Liver (tissue), 9 donors: ENCODE data around the gene OSBPL10. TPM values are rescaled to one million over a fixed set of nuclear protein-coding genes. Genes with fewer than 3 reads are reported as not detected.
"Not testable (repeated sequence)": the region's sequence is repeated elsewhere in the genome, so short reads cannot be mapped to it uniquely, and the experiment has no call there.

Experiments used
- DNase-seq: peaks from one replicate; pipeline ENCODE4 v3.0.0-alpha.2; 2017; ENCODE audit warnings: low spot score
- H3K27ac ChIP-seq, 2 donors: one replicate each; pipeline ENCODE4 v1.7.0; 2013; ENCODE audit warnings: inconsistent platforms in 2 of 2, low read length in 2 of 2, control low read depth in 1 of 2, low read depth in 1 of 2, mild to moderate bottlenecking in 1 of 2
- H3K27me3 ChIP-seq, 4 donors: one replicate each; pipeline versions ENCODE4 v1.6.1 to v1.7.0; 2013; ENCODE audit warnings: low read length in 3 of 4, inconsistent platforms in 1 of 4, mild to moderate bottlenecking in 1 of 4, moderate library complexity in 1 of 4; ENCODE audit not compliant: control insufficient read depth in 4 of 4, insufficient read depth in 4 of 4
- H3K36me3 ChIP-seq, 4 donors: one replicate each; pipeline versions ENCODE4 v1.6.1 to v1.7.0; 2013; ENCODE audit warnings: low read length in 3 of 4, mild to moderate bottlenecking in 3 of 4, low read depth in 1 of 4, moderate library complexity in 1 of 4; ENCODE audit not compliant: control insufficient read depth in 4 of 4, insufficient read depth in 3 of 4
- H3K4me1 ChIP-seq, 4 donors: one replicate each; pipeline versions ENCODE4 v1.6.1 to v1.7.0; 2013; ENCODE audit warnings: low read length in 3 of 4, mild to moderate bottlenecking in 3 of 4, moderate library complexity in 1 of 4; ENCODE audit not compliant: control insufficient read depth in 4 of 4, insufficient read depth in 4 of 4
- H3K4me3 ChIP-seq, 3 donors: one replicate each; pipeline versions ENCODE4 v1.6.1 to v1.7.0; 2013; ENCODE audit warnings: low read length in 3 of 3, control low read depth in 1 of 3, low read depth in 1 of 3, mild to moderate bottlenecking in 1 of 3
- H3K9ac ChIP-seq, 2 donors: one replicate each; pipeline ENCODE4 v1.7.0; 2013; ENCODE audit warnings: low read length in 2 of 2, mild to moderate bottlenecking in 2 of 2, moderate library complexity in 2 of 2, control low read depth in 1 of 2, low read depth in 1 of 2
- H3K9me3 ChIP-seq, 4 donors: one replicate each; pipeline versions ENCODE4 v1.6.1 to v1.7.0; 2013; ENCODE audit warnings: low read length in 3 of 4; ENCODE audit not compliant: control insufficient read depth in 4 of 4
- CTCF ChIP-seq: fragments of 150-350 bp; IDR thresholded peaks from 2 replicates; pipeline ENCODE4 v1.5.1; 2017; ENCODE audit warnings: improper control_type of control experiment, low read depth, low read length; ENCODE audit not compliant: missing input control
- EGR1 ChIP-seq, 2 donors: IDR thresholded peaks; 2 replicates each; pipeline ENCODE4 v1.6.1; 2016 to 2018; ENCODE audit warnings: antibody characterized with exemption in 2 of 2, low read depth in 2 of 2
- FOXA2 ChIP-seq: IDR thresholded peaks from 2 replicates; pipeline ENCODE4 v1.6.1; 2016; ENCODE audit warnings: antibody characterized with exemption
- GABPA ChIP-seq, 2 donors: IDR thresholded peaks in 1 of 2; conservative IDR thresholded peaks in 1 of 2; 2 replicates each; pipeline ENCODE4 v1.6.1; 2016; ENCODE audit warnings: antibody characterized with exemption in 2 of 2, mild to moderate bottlenecking in 1 of 2, moderate library complexity in 1 of 2
- JUND ChIP-seq, 2 donors: IDR thresholded peaks; 2 replicates each; pipeline ENCODE4 v1.6.1; 2016; ENCODE audit warnings: antibody characterized with exemption in 2 of 2
- NR2F2 ChIP-seq: IDR thresholded peaks from 2 replicates; pipeline ENCODE4 v1.6.1; 2016; ENCODE audit warnings: antibody characterized with exemption
- RAD21 ChIP-seq, 2 donors: IDR thresholded peaks; 2 replicates each; pipeline ENCODE4 v1.6.1; 2016; ENCODE audit warnings: antibody characterized with exemption in 2 of 2, mild to moderate bottlenecking in 2 of 2
- SP1 ChIP-seq: IDR thresholded peaks from 2 replicates; pipeline ENCODE4 v1.6.1; 2018; ENCODE audit warnings: antibody characterized with exemption, mild to moderate bottlenecking
- TAF1 ChIP-seq: conservative IDR thresholded peaks from 2 replicates; pipeline ENCODE4 v1.6.1; 2016; ENCODE audit warnings: antibody characterized with exemption, mild to moderate bottlenecking
- YY1 ChIP-seq: IDR thresholded peaks from 2 replicates; pipeline ENCODE4 v1.6.1; 2016; ENCODE audit warnings: antibody characterized with exemption, mild to moderate bottlenecking
- WGBS: extraction: QIAGEN DNeasy Blood & Tissue Kit; methylation state at CpG from one replicate; pipeline ENCODE4 v1.1.7; 2013; 5-methylcytosine and 5-hydroxymethylcytosine counted together
- polyA plus RNA-seq, 2 donors: library from polyadenylated mRNA; stranded (reverse) in 1 of 2; unstranded in 1 of 2; fragments of 200-250 nt in 1 of 2; fragments of >200 nt in 1 of 2; fragmentation: Nextera tagmentation in 1 of 2; extraction: Ambion mirVana in 1 of 2; gene quantifications; one replicate each; pipeline versions ENCODE4 v1.2.1 to v1.2.3, GENCODE V29; 2013 to 2015
- total RNA-seq, 2 donors: library from RNA; depleted of rRNA; stranded (reverse); fragments of >200 nt; gene quantifications; one replicate each; pipeline ENCODE4 v1.2.3, GENCODE V29; 2014
- TF ChIP-seq, protein P1 (sequence below): IDR thresholded peaks from 2 replicates; pipeline ENCODE4 v1.6.1; 2016; ENCODE audit warnings: antibody characterized with exemption, mild to moderate bottlenecking
- TF ChIP-seq, protein P2 (sequence below): IDR thresholded peaks from 2 replicates; pipeline ENCODE4 v1.6.1; 2016; ENCODE audit warnings: antibody characterized with exemption
- donor health status: healthy.
- donor health status: healthy.
- donor health status: healthy.
- donor health status: healthy.
- donor health status: healthy.

Gene OSBPL10
- total and polyA plus RNA-seq, 4 donors, result 0.75 to 4.0 (median 1.7) TPM

DNA sequence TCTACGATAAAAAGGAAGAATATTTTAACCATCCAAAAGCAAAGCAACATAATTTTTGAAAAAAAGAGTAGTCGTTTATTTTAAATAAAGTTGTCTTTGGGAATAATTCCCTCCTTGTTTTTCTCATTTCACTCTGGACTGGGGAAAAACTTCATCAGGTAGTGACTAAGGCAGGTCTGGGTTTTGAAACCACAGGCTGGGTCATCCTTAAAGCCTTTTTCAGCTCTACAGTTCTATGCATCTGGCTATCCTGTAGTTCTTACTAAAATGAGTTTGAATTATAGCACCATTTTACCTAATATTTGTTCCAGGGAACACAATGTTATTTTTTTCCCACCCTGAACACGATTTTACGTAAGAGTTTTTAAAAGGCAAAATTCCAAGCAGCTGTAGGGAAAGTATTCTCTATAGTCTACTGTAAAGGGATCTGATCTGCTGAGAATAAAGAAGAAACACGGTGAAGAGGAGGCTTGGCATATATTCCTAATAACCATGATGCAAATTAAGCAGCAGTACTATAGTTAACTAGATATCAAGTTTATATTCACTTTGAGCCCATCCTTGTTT, 107.7 kb downstream of the OSBPL10 start:
- no peaks in the 10 kb centered on the region for H3K9me3 ChIP-seq
- no peaks in the 10 kb centered on the region for H3K27me3 ChIP-seq
- H3K4me1 ChIP-seq, result no peaks in the 10 kb centered on the region
- no peak overlapping the region for H3K4me3 ChIP-seq
- no peak for DNase-seq
- WGBS, result 86% methylated on average over 5 of the region's 5 CpGs
- no peak overlapping the region for H3K9ac ChIP-seq
- TF ChIP-seq SP1, result no peak
- no peak for TF ChIP-seq GABPA (IDR thresholded peaks at IDR 0.05 in 1 of 2, conservative IDR thresholded peaks at IDR 0.05 in 1 of 2)
- no peak for TF ChIP-seq YY1
- TF ChIP-seq CTCF, result no peak
- no peak for TF ChIP-seq TAF1
- H3K36me3 ChIP-seq, result no peaks in the 10 kb centered on the region
- no peak overlapping the region for H3K27ac ChIP-seq

- no peaks in the 10 kb centered on the region for H3K36me3 ChIP-seq
- H3K4me1 ChIP-seq, result no peaks in the 10 kb centered on the region
- 81% methylated on average over 5 of the region's 5 CpGs for WGBS
- TF ChIP-seq NR2F2, result no peak
- no peak for TF ChIP-seq EGR1 (IDR thresholded peaks at IDR 0.05; ENCODE audit: low read depth in 2 of 2)
- TF ChIP-seq JUND (IDR thresholded peaks at IDR 0.05), result no peak
- TF ChIP-seq, protein P1, sequence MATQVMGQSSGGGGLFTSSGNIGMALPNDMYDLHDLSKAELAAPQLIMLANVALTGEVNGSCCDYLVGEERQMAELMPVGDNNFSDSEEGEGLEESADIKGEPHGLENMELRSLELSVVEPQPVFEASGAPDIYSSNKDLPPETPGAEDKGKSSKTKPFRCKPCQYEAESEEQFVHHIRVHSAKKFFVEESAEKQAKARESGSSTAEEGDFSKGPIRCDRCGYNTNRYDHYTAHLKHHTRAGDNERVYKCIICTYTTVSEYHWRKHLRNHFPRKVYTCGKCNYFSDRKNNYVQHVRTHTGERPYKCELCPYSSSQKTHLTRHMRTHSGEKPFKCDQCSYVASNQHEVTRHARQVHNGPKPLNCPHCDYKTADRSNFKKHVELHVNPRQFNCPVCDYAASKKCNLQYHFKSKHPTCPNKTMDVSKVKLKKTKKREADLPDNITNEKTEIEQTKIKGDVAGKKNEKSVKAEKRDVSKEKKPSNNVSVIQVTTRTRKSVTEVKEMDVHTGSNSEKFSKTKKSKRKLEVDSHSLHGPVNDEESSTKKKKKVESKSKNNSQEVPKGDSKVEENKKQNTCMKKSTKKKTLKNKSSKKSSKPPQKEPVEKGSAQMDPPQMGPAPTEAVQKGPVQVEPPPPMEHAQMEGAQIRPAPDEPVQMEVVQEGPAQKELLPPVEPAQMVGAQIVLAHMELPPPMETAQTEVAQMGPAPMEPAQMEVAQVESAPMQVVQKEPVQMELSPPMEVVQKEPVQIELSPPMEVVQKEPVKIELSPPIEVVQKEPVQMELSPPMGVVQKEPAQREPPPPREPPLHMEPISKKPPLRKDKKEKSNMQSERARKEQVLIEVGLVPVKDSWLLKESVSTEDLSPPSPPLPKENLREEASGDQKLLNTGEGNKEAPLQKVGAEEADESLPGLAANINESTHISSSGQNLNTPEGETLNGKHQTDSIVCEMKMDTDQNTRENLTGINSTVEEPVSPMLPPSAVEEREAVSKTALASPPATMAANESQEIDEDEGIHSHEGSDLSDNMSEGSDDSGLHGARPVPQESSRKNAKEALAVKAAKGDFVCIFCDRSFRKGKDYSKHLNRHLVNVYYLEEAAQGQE, result no peak
- no peak for TF ChIP-seq CTCF
- TF ChIP-seq FOXA2, result no peak
- TF ChIP-seq, protein P2, sequence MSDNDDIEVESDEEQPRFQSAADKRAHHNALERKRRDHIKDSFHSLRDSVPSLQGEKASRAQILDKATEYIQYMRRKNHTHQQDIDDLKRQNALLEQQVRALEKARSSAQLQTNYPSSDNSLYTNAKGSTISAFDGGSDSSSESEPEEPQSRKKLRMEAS, result no peak
- no peak for TF ChIP-seq YY1
- TF ChIP-seq RAD21 (IDR thresholded peaks at IDR 0.05), result no peak
- no peaks in the 10 kb centered on the region for H3K27me3 ChIP-seq
- H3K4me3 ChIP-seq, result no peak overlapping the region
- DNase-seq, result no peak
- H3K9me3 ChIP-seq, result no peaks in the 10 kb centered on the region
- H3K9ac ChIP-seq, result no peak overlapping the region
- no peak overlapping the region for H3K27ac ChIP-seq
Observed at GRCh38 chr3:31871939-31872507, 109.0 kb downstream of the OSBPL10 start.

- H3K9me3 ChIP-seq, DNase-seq, H3K9ac ChIP-seq, H3K4me3 ChIP-seq, H3K27me3 ChIP-seq, H3K4me1 ChIP-seq, H3K36me3 ChIP-seq, H3K27ac ChIP-seq: not testable (repeated sequence)
- WGBS, result 97% methylated on average over 28 of the region's 28 CpGs
Observed at GRCh38 chr3:31870111-31870510, 111.0 kb downstream of the OSBPL10 start.
